CD4-positive, CD25-positive, alpha-beta regulatory T cell (primary cell): ENCODE results near the gene KITLG. TPM values are rescaled to one million over a fixed set of nuclear protein-coding genes. Genes with fewer than 3 reads are reported as not detected.
"Not testable (repeated sequence)": the region's sequence is repeated elsewhere in the genome, so short reads cannot be mapped to it uniquely, and the experiment has no call there.

Source experiments
- ATAC-seq, 2 donors: fragments of 150-1000 bp; cut with Tn5 transposase; one replicate each; pipeline ENCODE4 v1.10.0; 2021; ENCODE audit warnings: low read depth in 2 of 2, moderate number of reproducible peaks in 2 of 2, moderate library complexity in 1 of 2
- DNase-seq, 3 donors: peaks; one replicate each; pipeline versions ENCODE4 v3.0.0 to v3.0.0-alpha.2; 2012 to 2022; ENCODE audit warnings: mixed read lengths in 1 of 3
- H3K27ac ChIP-seq: one replicate; pipeline ENCODE4 v1.7.0; 2013; ENCODE audit warnings: mild to moderate bottlenecking, low read length; ENCODE audit not compliant: insufficient read depth, poor library complexity, severe bottlenecking
- H3K27me3 ChIP-seq: one replicate; pipeline ENCODE4 v1.7.0; 2013; ENCODE audit warnings: low read length; ENCODE audit not compliant: control insufficient read depth, insufficient read depth
- H3K36me3 ChIP-seq: one replicate; pipeline ENCODE4 v1.7.0; 2013; ENCODE audit warnings: mild to moderate bottlenecking, low read length, moderate library complexity; ENCODE audit not compliant: control insufficient read depth, insufficient read depth
- H3K4me1 ChIP-seq: 2 replicates; pipeline ENCODE4 v1.7.0; 2013; ENCODE audit warnings: mild to moderate bottlenecking, low read length; ENCODE audit not compliant: insufficient read depth, control insufficient read depth, poor library complexity, severe bottlenecking
- H3K4me3 ChIP-seq: one replicate; pipeline ENCODE4 v1.7.0; 2013; ENCODE audit warnings: low read depth, mild to moderate bottlenecking, low read length, moderate library complexity
- H3K9me3 ChIP-seq, 2 experiments: 1 replicate in 1 of 2; 2 replicates in 1 of 2; pipeline ENCODE4 v1.7.0; 2013; ENCODE audit warnings: low read length in 2 of 2, mild to moderate bottlenecking in 1 of 2, moderate library complexity in 1 of 2; ENCODE audit not compliant: control insufficient read depth in 2 of 2
- H3K27ac Mint-ChIP-seq, 3 donors: one replicate each; pipeline ENCODE4 v1.8.0; 2020 to 2022; ENCODE audit warnings: mild to moderate bottlenecking in 3 of 3, mixed read lengths in 3 of 3, moderate library complexity in 2 of 3
- H3K27me3 Mint-ChIP-seq: one replicate; pipeline ENCODE4 v1.8.0; 2022; ENCODE audit warnings: mild to moderate bottlenecking, mixed read lengths
- H3K36me3 Mint-ChIP-seq: one replicate; pipeline ENCODE4 v1.8.0; 2020; ENCODE audit warnings: mixed read lengths
- H3K4me1 Mint-ChIP-seq, 4 donors: one replicate each; pipeline ENCODE4 v1.8.0; 2020 to 2022; ENCODE audit warnings: mixed read lengths in 4 of 4, mild to moderate bottlenecking in 1 of 4
- H3K4me3 Mint-ChIP-seq, 4 donors: one replicate each; pipeline ENCODE4 v1.8.0; 2020 to 2022; ENCODE audit warnings: mild to moderate bottlenecking in 4 of 4, mixed read lengths in 4 of 4, moderate library complexity in 3 of 4
- H3K9me3 Mint-ChIP-seq, 7 donors: one replicate each; pipeline ENCODE4 v1.8.0; 2020 to 2022; ENCODE audit warnings: mixed read lengths in 7 of 7, mild to moderate bottlenecking in 3 of 7, moderate library complexity in 2 of 7
- polyA plus RNA-seq, 4 donors: library from polyadenylated mRNA; unstranded; fragments of 300-500 nt; fragmentation: Illumina TruSeq; gene quantifications; one replicate each; pipeline ENCODE4 v1.2.3, GENCODE V29; 2021
- total RNA-seq: library from RNA; stranded (reverse); gene quantifications from one replicate; pipeline ENCODE4 v1.2.3, GENCODE V29; 2022

Gene KITLG
- total and polyA plus RNA-seq, 5 donors from 2014 or later = not detected

- no peaks in the 10 kb centered on the region for H3K36me3 Mint-ChIP-seq
- Histone ChIP-seq H3K9me3 (no peaks in the 10 kb centered on the region), H3K27ac (no peak overlapping the region), H3K27me3 (no peaks in the 10 kb centered on the region), H3K4me1 (no peaks in the 10 kb centered on the region), H3K4me3 (no peak overlapping the region), H3K36me3 (no peaks in the 10 kb centered on the region)
- H3K4me3 Mint-ChIP-seq = no peak overlapping the region
- H3K9me3 Mint-ChIP-seq = peaks cover 0 to 1% (median 0%) of the 10 kb centered on the region in 7 donors
- no peak overlapping the region for H3K27ac Mint-ChIP-seq
- no peaks in the 10 kb centered on the region for H3K27me3 Mint-ChIP-seq
- H3K4me1 Mint-ChIP-seq = no peaks in the 10 kb centered on the region
- DNase-seq = no peak
- ATAC-seq = no peak
Measured at GRCh38 chr12:88516811-88517210, 63.5 kb downstream of the KITLG start.

DNA sequence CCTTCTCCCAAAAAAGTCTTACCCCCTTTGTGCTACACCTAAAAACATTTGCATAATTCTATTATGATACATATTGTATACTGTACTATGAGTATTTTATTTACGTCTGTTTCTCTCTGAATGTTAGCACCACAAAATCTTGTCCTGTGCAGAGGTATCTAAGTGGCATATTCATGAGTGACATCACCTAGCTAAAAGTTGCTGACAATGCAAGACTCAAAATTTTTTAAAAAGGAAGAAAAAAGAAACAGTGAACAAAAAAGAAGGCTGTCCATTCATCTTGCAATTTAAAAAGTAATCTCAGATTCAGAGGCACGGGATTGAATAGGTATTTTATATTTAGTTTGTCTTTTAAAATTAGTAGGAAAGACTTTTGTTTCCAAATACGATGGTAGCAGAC is 69.4 kb downstream of the KITLG start:
- H3K4me1 Mint-ChIP-seq = no peaks in the 10 kb centered on the region
- H3K27ac Mint-ChIP-seq = no peak overlapping the region
- H3K9me3 ChIP-seq = no peaks in the 10 kb centered on the region
- peaks cover 0 to 4% (median 0%) of the 10 kb centered on the region in 7 donors for H3K9me3 Mint-ChIP-seq
- no peak overlapping the region for H3K4me3 ChIP-seq
- H3K27me3 Mint-ChIP-seq = no peaks in the 10 kb centered on the region
- H3K27ac ChIP-seq = no peak overlapping the region
- H3K4me1 ChIP-seq = no peaks in the 10 kb centered on the region
- H3K27me3 ChIP-seq = no peaks in the 10 kb centered on the region
- no peak for ATAC-seq
- H3K36me3 Mint-ChIP-seq = no peaks in the 10 kb centered on the region
- H3K4me3 Mint-ChIP-seq = no peak overlapping the region
- H3K36me3 ChIP-seq = no peaks in the 10 kb centered on the region
- DNase-seq = no peak

DNA sequence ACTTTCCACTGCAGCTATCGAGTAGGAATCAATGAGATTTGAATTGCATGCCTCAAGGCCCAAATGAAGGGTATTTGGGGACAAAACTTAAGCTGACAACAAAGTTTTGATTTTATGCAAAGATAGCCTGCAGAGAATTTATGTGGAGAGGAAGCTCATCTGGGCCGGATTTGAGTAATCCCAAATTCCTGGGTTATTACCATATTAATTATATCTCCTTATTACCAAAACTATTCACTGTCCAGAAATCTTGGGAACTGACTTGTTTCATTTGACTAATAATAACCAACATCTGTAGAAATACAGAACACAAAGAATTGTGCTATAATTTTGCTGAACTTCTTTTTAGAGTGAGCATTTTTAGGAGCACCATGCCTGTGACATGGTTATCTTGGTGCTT is 70.4 kb downstream of the KITLG start:
- H3K36me3 Mint-ChIP-seq = no peaks in the 10 kb centered on the region
- H3K4me3 Mint-ChIP-seq = no peak overlapping the region
- no peak overlapping the region for H3K27ac ChIP-seq
- H3K36me3 ChIP-seq = no peaks in the 10 kb centered on the region
- ATAC-seq = no peak
- no peaks in the 10 kb centered on the region for H3K4me1 ChIP-seq
- DNase-seq = no peak
- no peaks in the 10 kb centered on the region for H3K4me1 Mint-ChIP-seq
- H3K9me3 ChIP-seq = no peaks in the 10 kb centered on the region
- H3K27me3 Mint-ChIP-seq = no peaks in the 10 kb centered on the region
- no peak overlapping the region for H3K4me3 ChIP-seq
- H3K9me3 Mint-ChIP-seq = peaks cover 0 to 4% (median 1%) of the 10 kb centered on the region in 7 donors
- no peaks in the 10 kb centered on the region for H3K27me3 ChIP-seq
- no peak overlapping the region for H3K27ac Mint-ChIP-seq

DNA sequence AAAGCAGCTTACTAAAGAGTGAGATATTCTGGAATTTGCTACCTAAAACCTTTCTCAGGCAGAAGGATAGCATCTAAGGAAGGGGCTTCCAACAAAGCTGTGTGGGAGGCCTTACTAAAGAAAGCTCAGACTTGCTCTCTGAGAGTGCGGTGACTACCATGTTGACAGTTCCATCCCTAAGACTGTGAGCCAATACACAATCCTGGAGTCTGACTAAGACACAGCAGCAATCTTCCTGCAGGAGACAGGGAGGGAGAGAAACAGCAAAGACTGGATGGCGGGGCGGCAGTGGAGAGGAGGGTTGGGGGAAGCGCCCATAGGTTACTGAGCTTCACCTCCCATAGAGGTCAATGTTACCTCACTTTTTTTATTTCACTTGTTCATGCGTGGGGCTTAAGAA is 70.9 kb downstream of the KITLG start:
- H3K4me1 Mint-ChIP-seq = no peaks in the 10 kb centered on the region
- no peak for ATAC-seq
- H3K27ac ChIP-seq = no peak overlapping the region

DNA sequence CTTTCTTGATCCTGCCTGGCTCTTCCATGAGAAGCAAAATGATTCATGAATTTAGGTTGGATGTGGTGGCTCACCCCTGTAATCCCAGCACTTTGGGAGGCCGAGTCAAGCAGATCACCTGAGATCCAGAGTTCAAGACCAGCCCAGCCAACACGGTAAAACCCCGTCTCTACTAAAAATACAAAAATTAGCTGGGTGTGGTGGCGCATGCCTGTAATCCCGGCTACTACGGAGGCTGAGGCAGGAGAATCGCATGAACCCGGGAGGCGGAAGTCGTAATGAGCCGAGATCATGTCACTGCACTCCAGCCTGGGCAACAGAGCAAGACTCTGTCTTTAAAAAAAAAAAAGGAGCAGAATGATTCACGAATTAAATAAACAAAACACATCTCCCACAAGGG is 72.4 kb downstream of the KITLG start:
- not testable (repeated sequence) for H3K36me3 Mint-ChIP-seq, H3K27me3 Mint-ChIP-seq, H3K27me3 ChIP-seq, H3K9me3 ChIP-seq, H3K36me3 ChIP-seq, DNase-seq, H3K27ac Mint-ChIP-seq, ATAC-seq, H3K4me3 ChIP-seq, H3K9me3 Mint-ChIP-seq, H3K27ac ChIP-seq, H3K4me3 Mint-ChIP-seq, H3K4me1 Mint-ChIP-seq, H3K4me1 ChIP-seq

More for the DNA sequence above, 70.9 kb downstream of the KITLG start:
- H3K36me3 Mint-ChIP-seq = no peaks in the 10 kb centered on the region
- H3K4me3 Mint-ChIP-seq = no peak overlapping the region
- DNase-seq = no peak
- no peaks in the 10 kb centered on the region for H3K36me3 ChIP-seq
- H3K4me3 ChIP-seq = no peak overlapping the region
- H3K9me3 ChIP-seq = no peaks in the 10 kb centered on the region
- H3K27me3 ChIP-seq = no peaks in the 10 kb centered on the region
- no peaks in the 10 kb centered on the region for H3K27me3 Mint-ChIP-seq
- peaks cover 0 to 4% (median 1%) of the 10 kb centered on the region in 7 donors for H3K9me3 Mint-ChIP-seq
- H3K4me1 ChIP-seq = no peaks in the 10 kb centered on the region
- peak overlapping the region in 2 of 3 donors; percentile 38 to 68 for H3K27ac Mint-ChIP-seq

DNA sequence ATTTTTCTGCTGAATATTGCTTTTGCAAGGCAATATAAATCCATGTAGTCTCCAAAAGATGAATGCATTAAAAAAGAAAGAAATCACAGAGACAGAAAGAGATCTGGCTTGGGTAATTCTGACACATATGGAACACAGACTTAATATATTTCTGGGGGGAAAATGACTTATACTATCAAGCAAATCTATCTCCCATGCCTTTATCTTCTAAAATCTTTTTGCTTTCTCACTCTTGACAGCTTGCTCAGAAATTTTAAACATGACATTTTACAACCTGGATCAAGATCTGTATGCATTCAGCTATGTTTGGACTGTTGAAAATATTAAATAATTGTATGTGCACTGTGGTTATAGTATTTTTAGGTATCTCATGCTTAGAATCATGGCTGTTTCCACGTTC is 73.0 kb downstream of the KITLG start:
- H3K4me3 Mint-ChIP-seq = no peak overlapping the region
- DNase-seq = no peak
- H3K27ac ChIP-seq = no peak overlapping the region
- no peak for ATAC-seq
- H3K27ac Mint-ChIP-seq = no peak overlapping the region
- no peaks in the 10 kb centered on the region for H3K4me1 Mint-ChIP-seq
- H3K9me3 Mint-ChIP-seq = peaks cover 0 to 4% (median 2%) of the 10 kb centered on the region in 7 donors
- no peaks in the 10 kb centered on the region for H3K9me3 ChIP-seq
- H3K27me3 ChIP-seq = no peaks in the 10 kb centered on the region
- no peaks in the 10 kb centered on the region for H3K36me3 ChIP-seq
- H3K36me3 Mint-ChIP-seq = no peaks in the 10 kb centered on the region
- no peaks in the 10 kb centered on the region for H3K4me1 ChIP-seq
- no peak overlapping the region for H3K4me3 ChIP-seq
- no peaks in the 10 kb centered on the region for H3K27me3 Mint-ChIP-seq

- H3K4me1 Mint-ChIP-seq = no peaks in the 10 kb centered on the region
- H3K36me3 Mint-ChIP-seq = no peaks in the 10 kb centered on the region
- Histone ChIP-seq H3K9me3 (no peaks in the 10 kb centered on the region), H3K27me3 (no peaks in the 10 kb centered on the region), H3K36me3 (no peaks in the 10 kb centered on the region), H3K27ac (no peak overlapping the region), H3K4me1 (no peaks in the 10 kb centered on the region), H3K4me3 (no peak overlapping the region)
- no peaks in the 10 kb centered on the region for H3K27me3 Mint-ChIP-seq
- DNase-seq = no peak
- peaks cover 0 to 4% (median 2%) of the 10 kb centered on the region in 7 donors for H3K9me3 Mint-ChIP-seq
- ATAC-seq = no peak
- H3K27ac Mint-ChIP-seq = no peak overlapping the region
- no peak overlapping the region for H3K4me3 Mint-ChIP-seq
Measured at GRCh38 chr12:88505696-88506095, 74.6 kb downstream of the KITLG start.

GRCh38 chr12:88503281-88503703 is 77.0 kb downstream of the KITLG start:
- no peaks in the 10 kb centered on the region for H3K36me3 ChIP-seq
- ATAC-seq (no peak), DNase-seq (no peak)
- H3K4me3 ChIP-seq = no peak overlapping the region
- peaks cover 0 to 8% (median 4%) of the 10 kb centered on the region in 7 donors for H3K9me3 Mint-ChIP-seq
- H3K27me3 Mint-ChIP-seq = no peaks in the 10 kb centered on the region
- no peak overlapping the region for H3K4me3 Mint-ChIP-seq
- H3K9me3 ChIP-seq = no peaks in the 10 kb centered on the region
- no peak overlapping the region for H3K27ac Mint-ChIP-seq
- no peaks in the 10 kb centered on the region for H3K36me3 Mint-ChIP-seq
- no peak overlapping the region for H3K27ac ChIP-seq
- no peaks in the 10 kb centered on the region for H3K4me1 Mint-ChIP-seq
- no peaks in the 10 kb centered on the region for H3K27me3 ChIP-seq
- H3K4me1 ChIP-seq = no peaks in the 10 kb centered on the region
